Measurements from ENCODE around the gene PACS1. TPM values are rescaled to one million over a fixed set of nuclear protein-coding genes. Genes with fewer than 3 reads are reported as not detected.

The PACS1 gene
- total RNA-seq, 4 donors from 2014 or later: 24.5 to 41.1 (median 38.0) TPM

- TF ChIP-seq, protein P1, sequence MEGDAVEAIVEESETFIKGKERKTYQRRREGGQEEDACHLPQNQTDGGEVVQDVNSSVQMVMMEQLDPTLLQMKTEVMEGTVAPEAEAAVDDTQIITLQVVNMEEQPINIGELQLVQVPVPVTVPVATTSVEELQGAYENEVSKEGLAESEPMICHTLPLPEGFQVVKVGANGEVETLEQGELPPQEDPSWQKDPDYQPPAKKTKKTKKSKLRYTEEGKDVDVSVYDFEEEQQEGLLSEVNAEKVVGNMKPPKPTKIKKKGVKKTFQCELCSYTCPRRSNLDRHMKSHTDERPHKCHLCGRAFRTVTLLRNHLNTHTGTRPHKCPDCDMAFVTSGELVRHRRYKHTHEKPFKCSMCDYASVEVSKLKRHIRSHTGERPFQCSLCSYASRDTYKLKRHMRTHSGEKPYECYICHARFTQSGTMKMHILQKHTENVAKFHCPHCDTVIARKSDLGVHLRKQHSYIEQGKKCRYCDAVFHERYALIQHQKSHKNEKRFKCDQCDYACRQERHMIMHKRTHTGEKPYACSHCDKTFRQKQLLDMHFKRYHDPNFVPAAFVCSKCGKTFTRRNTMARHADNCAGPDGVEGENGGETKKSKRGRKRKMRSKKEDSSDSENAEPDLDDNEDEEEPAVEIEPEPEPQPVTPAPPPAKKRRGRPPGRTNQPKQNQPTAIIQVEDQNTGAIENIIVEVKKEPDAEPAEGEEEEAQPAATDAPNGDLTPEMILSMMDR (IDR thresholded peaks at IDR 0.05): no peak
Observed at GRCh38 chr11:66168289-66168688, 98.2 kb downstream of the PACS1 start.

GRCh38 chr11:66172146-66172545, 102.1 kb downstream of the PACS1 start:
- TF ChIP-seq, protein P1 (IDR thresholded peaks at IDR 0.05): no peak
- ATAC-seq (ENCODE audit: low FRiP score) (no peak), DNase-seq (ENCODE audit: low spot score) (no peak)

More at GRCh38 chr11:66168289-66168688, 98.2 kb downstream of the PACS1 start:
- DNase-seq (ENCODE audit: low spot score) (no peak), ATAC-seq (ENCODE audit: low FRiP score) (no peak)

DNA sequence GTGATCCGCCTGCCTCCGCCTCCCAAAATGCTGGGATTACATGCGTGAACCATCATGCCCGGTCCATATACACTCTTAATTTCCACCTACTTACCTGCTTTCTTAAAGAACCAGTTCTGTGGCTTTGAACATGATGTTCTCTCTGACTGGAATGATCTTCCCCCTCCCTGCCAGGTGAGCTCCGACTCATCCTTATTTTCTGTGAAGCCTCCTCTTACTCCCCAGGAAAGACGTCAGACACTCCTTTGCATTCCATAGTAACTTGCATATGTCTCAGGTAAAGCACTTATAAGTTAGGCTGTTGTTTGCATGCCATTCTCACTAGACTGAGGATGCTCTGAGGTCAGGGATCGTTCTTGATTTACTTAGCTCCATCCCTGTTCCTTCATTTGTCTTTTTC, 106.6 kb downstream of the PACS1 start:
- TF ChIP-seq, protein P1 (IDR thresholded peaks at IDR 0.05): no peak
- no peak for ATAC-seq (ENCODE audit: low FRiP score)

DNA sequence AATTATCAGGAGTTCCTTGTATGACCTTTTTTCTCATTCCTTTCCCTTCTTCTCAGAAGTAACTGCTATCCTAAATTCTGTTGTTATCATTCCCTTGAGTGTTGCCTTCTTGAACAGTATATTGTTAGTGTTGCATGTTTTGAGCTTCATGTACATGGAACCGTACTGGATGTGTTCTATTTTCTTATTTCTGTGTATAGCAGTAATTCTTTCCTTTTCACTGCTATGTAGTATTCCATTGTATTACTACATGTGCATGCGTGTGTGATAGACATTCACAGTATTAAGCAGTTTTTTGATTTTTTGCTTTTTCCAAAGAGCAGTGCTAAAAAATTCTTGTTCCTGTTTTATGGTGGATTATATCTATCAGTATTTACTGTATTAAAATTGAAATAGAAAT, 108.1 kb downstream of the PACS1 start:
- DNase-seq (ENCODE audit: low spot score) (no peak), ATAC-seq (ENCODE audit: low FRiP score) (no peak)
- TF ChIP-seq, protein P1 (IDR thresholded peaks at IDR 0.05): no peak

More for the DNA sequence above, 106.6 kb downstream of the PACS1 start:
- DNase-seq (ENCODE audit: low spot score): no peak

DNA sequence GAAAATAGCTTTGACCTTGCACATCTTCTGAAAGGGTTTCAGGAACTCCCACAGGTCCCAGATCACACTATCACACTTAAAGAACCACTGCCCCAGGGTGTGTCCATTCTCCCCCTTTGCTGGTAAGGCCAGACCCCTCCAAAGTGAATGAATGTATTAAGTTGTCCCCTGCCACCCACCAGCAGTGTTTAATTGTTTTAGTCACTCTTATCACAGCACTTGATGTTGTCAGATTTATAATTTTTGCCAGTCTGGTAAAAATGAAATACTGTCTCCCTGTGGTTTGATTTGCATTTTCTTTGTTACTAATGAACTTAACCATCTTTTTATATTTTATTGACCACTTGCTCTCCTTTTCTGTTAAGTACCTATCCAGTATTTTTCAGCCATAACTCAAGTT, 108.8 kb downstream of the PACS1 start:
- TF ChIP-seq, protein P1 (IDR thresholded peaks at IDR 0.05): no peak
- ATAC-seq (ENCODE audit: low FRiP score) (no peak), DNase-seq (ENCODE audit: low spot score) (no peak)

DNA sequence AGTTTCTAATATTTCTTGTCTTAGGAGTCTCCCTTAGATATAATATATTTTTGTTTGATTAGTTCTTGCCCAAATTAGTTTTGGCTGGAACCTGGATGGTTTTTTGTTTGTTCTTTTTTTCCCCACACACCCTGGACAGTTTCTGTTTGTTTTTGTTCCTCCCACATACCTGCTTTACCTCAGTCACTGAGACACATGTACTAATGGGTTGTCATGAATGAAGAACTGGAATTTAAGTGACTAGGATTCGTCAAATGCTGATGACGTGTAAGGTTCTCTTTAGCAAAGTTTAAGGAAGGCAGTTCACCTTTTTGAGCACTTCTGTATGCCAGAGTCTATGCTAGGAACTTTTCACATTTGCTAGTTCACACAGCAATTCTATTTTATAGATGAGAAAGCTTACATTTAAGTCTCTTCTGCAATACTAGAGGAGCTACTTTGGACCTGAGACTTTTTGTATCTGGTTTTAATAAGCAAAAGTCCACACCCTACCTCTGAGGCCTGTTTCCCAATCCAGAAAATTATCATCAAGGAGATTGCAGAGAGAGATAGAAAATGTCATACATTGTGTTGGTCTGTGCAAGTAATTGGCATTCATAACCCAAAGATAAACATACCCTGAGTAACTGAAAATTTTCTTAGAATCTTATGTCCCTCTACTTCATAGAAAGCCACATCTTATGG, 111.7 kb downstream of the PACS1 start:
- DNase-seq (ENCODE audit: low spot score) (no peak), ATAC-seq (ENCODE audit: low FRiP score) (no peak)
- TF ChIP-seq, protein P1 (IDR thresholded peaks at IDR 0.05): no peak

- DNase-seq (ENCODE audit: low spot score) (no peak), ATAC-seq (ENCODE audit: low FRiP score) (no peak)
- TF ChIP-seq, protein P1 (IDR thresholded peaks at IDR 0.05): no peak
Observed at GRCh38 chr11:66183494-66184048, 113.5 kb downstream of the PACS1 start.
